Prostate gland (tissue), 2 donors: ENCODE measurements around the gene ZNF609. TPM values are rescaled to one million over a fixed set of nuclear protein-coding genes. Genes with fewer than 3 reads are reported as not detected.

Experiments
- DNase-seq: peaks from one replicate; pipeline ENCODE4 v3.0.0-alpha.2; 2019; ENCODE audit warnings: low spot score
- H3K27ac ChIP-seq, 2 donors: fragments of 200-600 bp; sonication (generic); 2 replicates each; pipeline ENCODE4 v1.5.1; 2017 to 2019
- H3K27me3 ChIP-seq: fragments of 200-600 bp; sonication (generic); replicated peaks from 2 replicates; pipeline ENCODE4 v1.5.1; 2019; ENCODE audit not compliant: insufficient read depth
- H3K36me3 ChIP-seq, 2 donors: fragments of 200-600 bp; sonication (generic); 1 replicate in 1 of 2; 2 replicates in 1 of 2; pipeline versions ENCODE4 v1.5.1 to v1.8.1; 2017 to 2019
- H3K4me1 ChIP-seq: fragments of 200-600 bp; sonication (generic); replicated peaks from 2 replicates; pipeline ENCODE4 v1.5.1; 2019
- H3K4me3 ChIP-seq, 2 donors: fragments of 200-600 bp; sonication (generic); 2 replicates each; pipeline ENCODE4 v1.5.1; 2017 to 2019
- H3K9me3 ChIP-seq: fragments of 200-600 bp; sonication (generic); 2 replicates; pipeline ENCODE4 v1.5.1; 2017
- CTCF ChIP-seq, 4 experiments: fragments of 200-600 bp in 2 of 4; fragments of 450-650 bp in 2 of 4; sonication (generic) in 2 of 4; IDR thresholded peaks; 1 replicate in 3 of 4; 2 replicates in 1 of 4; pipeline ENCODE4 v1.5.1; 2016 to 2019; ENCODE audit warnings: antibody characterized with exemption in 4 of 4, mild to moderate bottlenecking in 2 of 4, moderate library complexity in 2 of 4
- POLR2A ChIP-seq: fragments of 450-650 bp; IDR thresholded peaks from one replicate; pipeline ENCODE4 v1.6.1; 2016; ENCODE audit warnings: antibody characterized with exemption, mild to moderate bottlenecking
- POLR2AphosphoS5 ChIP-seq: sonication (generic); formaldehyde crosslinking; IDR thresholded peaks from one replicate; pipeline ENCODE4 v1.6.1; 2017; ENCODE audit warnings: antibody characterized with exemption
- WGBS: methylation state at CpG from one replicate; pipeline ENCODE4 v1.1.5; 2018; 5-methylcytosine and 5-hydroxymethylcytosine counted together
- intact Hi-C: fragments of 100-400 bp; cut with DNase I; formaldehyde crosslinking; loops from one replicate; pipeline ENCODE4 v1.14.2; 2022
- total RNA-seq, 2 donors: library from RNA; depleted of rRNA; stranded (reverse); fragments of >200 nt; gene quantifications; one replicate each; pipeline ENCODE4 v1.1.0, GENCODE V29; 2016

The ZNF609 gene
- total RNA-seq, 2 donors from 2014 or later, result 29.1 to 45.7 TPM

- intact Hi-C loops, result no loop called here
- TF ChIP-seq CTCF (IDR thresholded peaks at IDR 0.05) (no peak), POLR2AphosphoS5 (no peak), POLR2A (no peak)
- no peak overlapping the region for H3K27ac ChIP-seq
- no peaks in the 10 kb centered on the region for H3K36me3 ChIP-seq
- no peaks in the 10 kb centered on the region for H3K27me3 ChIP-seq
- H3K4me3 ChIP-seq, result no peak overlapping the region
- peaks cover 2% of the 10 kb centered on the region for H3K4me1 ChIP-seq
- 59% methylated on average over 1 of the region's 1 CpG for WGBS
- no peak for DNase-seq
- H3K9me3 ChIP-seq, result no peaks in the 10 kb centered on the region
Observed at GRCh38 chr15:64501396-64501715, 41.0 kb downstream of the ZNF609 start.

- H3K27me3 ChIP-seq, result no peaks in the 10 kb centered on the region
- H3K9me3 ChIP-seq, result no peaks in the 10 kb centered on the region
- H3K36me3 ChIP-seq, result no peaks in the 10 kb centered on the region
- no peak for DNase-seq
- H3K4me3 ChIP-seq, result no peak overlapping the region
- intact Hi-C loops, result no loop called here
- H3K27ac ChIP-seq, result peak overlapping the region in 1 of 2 donors; percentile 2
- TF ChIP-seq CTCF (IDR thresholded peaks at IDR 0.05), result no peak
- TF ChIP-seq POLR2A, result no peak
- no peak for TF ChIP-seq POLR2AphosphoS5
- peaks cover 2% of the 10 kb centered on the region for H3K4me1 ChIP-seq
- WGBS, result 83% methylated on average over 2 of the region's 2 CpGs
Observed at GRCh38 chr15:64502151-64502550, 41.8 kb downstream of the ZNF609 start.

GRCh38 chr15:64502551-64502950, 42.2 kb downstream of the ZNF609 start:
- DNase-seq, result no peak
- Histone ChIP-seq H3K27me3 (no peaks in the 10 kb centered on the region), H3K9me3 (no peaks in the 10 kb centered on the region), H3K27ac (peak overlapping the region in 1 of 2 donors; percentile 2), H3K4me3 (no peak overlapping the region), H3K36me3 (no peaks in the 10 kb centered on the region), H3K4me1 (peaks cover 2% of the 10 kb centered on the region)
- no peak for TF ChIP-seq CTCF (IDR thresholded peaks at IDR 0.05)
- TF ChIP-seq POLR2A, result no peak
- TF ChIP-seq POLR2AphosphoS5, result no peak
- WGBS, result 81% methylated on average over 3 of the region's 3 CpGs
- intact Hi-C loops, result no loop called here

GRCh38 chr15:64503197-64503596, 42.8 kb downstream of the ZNF609 start:
- no peak overlapping the region for H3K4me3 ChIP-seq
- no peak for DNase-seq
- no peaks in the 10 kb centered on the region for H3K9me3 ChIP-seq
- peak overlapping the region; percentile 19 to 20 for H3K27ac ChIP-seq
- H3K4me1 ChIP-seq, result peaks cover 2% of the 10 kb centered on the region
- H3K36me3 ChIP-seq, result no peaks in the 10 kb centered on the region
- H3K27me3 ChIP-seq, result no peaks in the 10 kb centered on the region
- WGBS, result 14% methylated on average over 4 of the region's 4 CpGs
- TF ChIP-seq POLR2AphosphoS5 (no peak), CTCF (IDR thresholded peaks at IDR 0.05) (no peak), POLR2A (no peak)
- intact Hi-C loops, result no loop called here

- no peak for TF ChIP-seq CTCF (IDR thresholded peaks at IDR 0.05)
- no peak for TF ChIP-seq POLR2AphosphoS5
- no peak for TF ChIP-seq POLR2A
- 7% methylated on average over 1 of the region's 1 CpG for WGBS
- Histone ChIP-seq H3K9me3 (no peaks in the 10 kb centered on the region), H3K27me3 (no peaks in the 10 kb centered on the region), H3K27ac (peak overlapping the region; percentile 19 to 20), H3K4me3 (no peak overlapping the region), H3K4me1 (peaks cover 2% of the 10 kb centered on the region), H3K36me3 (no peaks in the 10 kb centered on the region)
- intact Hi-C loops, result no loop called here
- DNase-seq, result no peak
Observed at GRCh38 chr15:64503640-64504039, 43.3 kb downstream of the ZNF609 start.
